ENCODE results near the gene EFEMP2. TPM values are rescaled to one million over a fixed set of nuclear protein-coding genes. Genes with fewer than 3 reads are reported as not detected.

The EFEMP2 gene
- total and polyA plus RNA-seq, 2 donors from 2014 or later = 60.0 to 64.2 TPM

DNA sequence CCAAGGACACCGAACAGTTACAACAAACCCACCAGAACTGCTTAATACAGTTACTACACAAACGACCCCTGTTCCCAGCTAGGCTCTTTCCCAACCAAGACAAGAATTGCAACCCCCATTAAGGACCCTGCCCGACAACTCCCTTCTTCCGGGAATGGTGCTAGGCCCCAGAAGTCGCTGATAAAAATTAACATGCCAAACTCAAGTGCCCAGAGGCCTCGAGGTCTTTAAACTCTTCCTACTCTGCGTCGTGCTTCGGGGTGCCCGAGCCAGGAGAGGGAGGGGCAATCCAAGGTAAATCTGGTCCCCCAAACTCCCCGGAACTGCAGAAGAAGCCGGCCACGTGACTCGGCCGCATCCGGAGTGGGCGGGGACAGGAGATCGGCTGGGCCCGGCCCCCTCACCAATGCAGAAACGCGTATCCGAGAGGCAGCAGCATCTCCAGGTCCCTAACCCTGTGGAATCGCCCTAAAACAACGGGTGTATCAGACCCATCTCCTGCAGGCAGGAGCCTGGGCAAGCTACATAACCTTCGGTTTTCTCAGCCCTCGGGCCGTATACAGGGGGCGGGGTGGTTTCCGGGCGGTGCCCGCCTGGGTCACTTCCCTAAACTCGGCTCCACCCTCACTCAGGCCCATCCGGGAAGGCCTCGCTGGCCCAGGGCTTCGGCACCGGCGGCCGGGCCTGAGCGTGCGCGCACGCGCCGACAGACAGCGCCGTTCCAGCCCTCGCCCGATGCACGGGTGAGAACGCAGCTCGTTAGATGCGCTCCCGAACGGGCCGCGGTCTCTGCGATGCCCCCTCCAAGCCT lies 15.7 kb downstream of the EFEMP2 start:
- Histone ChIP-seq H3K4me3 (ENCODE audit: low read length in 3 of 3) (peak overlapping the region; percentile 71 to 96 (median 95)), H3K9me3 (ENCODE audit: control insufficient read depth in 2 of 3, insufficient read depth in 1 of 3, low read length in 3 of 3) (no peaks in the 10 kb centered on the region), H3K9ac (ENCODE audit: low read length in 3 of 3) (peak overlapping the region; percentile 57 to 85 (median 84)), H3K36me3 (ENCODE audit: control insufficient read depth in 2 of 3, insufficient read depth in 3 of 3, low read length in 3 of 3) (peaks cover 11 to 24% (median 21%) of the 10 kb centered on the region in 3 donors), H3K27ac (ENCODE audit: low read depth in 2 of 2, low read length in 2 of 2) (peak overlapping the region; percentile 87 to 92), H3K27me3 (ENCODE audit: control insufficient read depth, insufficient read depth, low read length) (no peaks in the 10 kb centered on the region), H3K4me1 (ENCODE audit: control insufficient read depth in 2 of 3, insufficient read depth in 2 of 3, low read depth in 1 of 3, low read length in 3 of 3) (peaks cover 0 to 30% (median 27%) of the 10 kb centered on the region in 3 donors)
- TF ChIP-seq CTCF (IDR thresholded peaks at IDR 0.05; ENCODE audit: borderline replicate concordance, extremely low read depth, insufficient read depth) = no peak
- DNase-seq = peak; percentile 69 to 95 (median 79)
- intact Hi-C loops (cut with DNase I) = no loop called here
- no peak for FAIRE-seq

GRCh38 chr11:65855927-65856363 lies 16.7 kb downstream of the EFEMP2 start:
- H3K27ac ChIP-seq (ENCODE audit: low read depth in 2 of 2, low read length in 2 of 2) = no peak overlapping the region
- peaks cover 0 to 21% (median 18%) of the 10 kb centered on the region in 3 donors for H3K4me1 ChIP-seq (ENCODE audit: control insufficient read depth in 2 of 3, insufficient read depth in 2 of 3, low read depth in 1 of 3, low read length in 3 of 3)
- intact Hi-C loops (cut with DNase I) = no loop called here

GRCh38 chr11:65854852-65855837 lies 17.5 kb downstream of the EFEMP2 start:
- Histone ChIP-seq H3K27me3 (ENCODE audit: control insufficient read depth, insufficient read depth, low read length) (no peaks in the 10 kb centered on the region), H3K4me1 (ENCODE audit: control insufficient read depth in 2 of 3, insufficient read depth in 2 of 3, low read depth in 1 of 3, low read length in 3 of 3) (peaks cover 0 to 21% (median 18%) of the 10 kb centered on the region in 3 donors), H3K9ac (ENCODE audit: low read length in 3 of 3) (no peak overlapping the region), H3K9me3 (ENCODE audit: control insufficient read depth in 2 of 3, insufficient read depth in 1 of 3, low read length in 3 of 3) (peaks cover 0 to 6% (median 0%) of the 10 kb centered on the region in 3 donors), H3K36me3 (ENCODE audit: control insufficient read depth in 2 of 3, insufficient read depth in 3 of 3, low read length in 3 of 3) (peaks cover 11 to 26% (median 24%) of the 10 kb centered on the region in 3 donors), H3K4me3 (ENCODE audit: low read length in 3 of 3) (no peak overlapping the region), H3K27ac (ENCODE audit: low read depth in 2 of 2, low read length in 2 of 2) (peak overlapping the region in 1 of 2 donors; percentile 20)
- intact Hi-C loops (cut with DNase I) = no loop called here
- TF ChIP-seq CTCF (IDR thresholded peaks at IDR 0.05; ENCODE audit: borderline replicate concordance, extremely low read depth, insufficient read depth) = no peak
- peak in 1 of 5 donors; percentile 48 for DNase-seq
- no peak for FAIRE-seq

More at GRCh38 chr11:65855927-65856363, 16.7 kb downstream of the EFEMP2 start:
- no peaks in the 10 kb centered on the region for H3K27me3 ChIP-seq (ENCODE audit: control insufficient read depth, insufficient read depth, low read length)
- no peak for TF ChIP-seq CTCF (IDR thresholded peaks at IDR 0.05; ENCODE audit: borderline replicate concordance, extremely low read depth, insufficient read depth)
- no peak overlapping the region for H3K9ac ChIP-seq (ENCODE audit: low read length in 3 of 3)
- H3K36me3 ChIP-seq (ENCODE audit: control insufficient read depth in 2 of 3, insufficient read depth in 3 of 3, low read length in 3 of 3) = peaks cover 11 to 26% (median 24%) of the 10 kb centered on the region in 3 donors
- FAIRE-seq = no peak
- peak in 1 of 5 donors; percentile 45 for DNase-seq
- peaks cover 0 to 6% (median 0%) of the 10 kb centered on the region in 3 donors for H3K9me3 ChIP-seq (ENCODE audit: control insufficient read depth in 2 of 3, insufficient read depth in 1 of 3, low read length in 3 of 3)
- peak overlapping the region in 1 of 3 donors; percentile 71 for H3K4me3 ChIP-seq (ENCODE audit: low read length in 3 of 3)
